Activated B cell treated with CpG ODN at 0.5 μM for 24 hours (primary cell): Measurements from ENCODE around the gene ARMC12. TPM values are rescaled to one million over a fixed set of nuclear protein-coding genes. Genes with fewer than 3 reads are reported as not detected.
"Not testable (repeated sequence)": the region's sequence is repeated elsewhere in the genome, so short reads cannot be mapped to it uniquely, and the experiment has no call there.

Experiments
- ATAC-seq: fragments of 200-7000 bp; cut with Tn5 transposase; one replicate; pipeline ENCODE4 v1.10.0; 2021; ENCODE audit warnings: low read depth, mild to moderate bottlenecking, moderate library complexity
- CTCF ChIA-PET: fragments of 350-600 bp; sonication (Branson Sonifier 250); formaldehyde crosslinking; loops from one replicate; lab custom pipeline; 2021; ENCODE audit warnings: antibody characterized with exemption; lab: Charles Lee
- POLR2A ChIA-PET: fragments of 350-600 bp; sonication (Branson Sonifier 250); formaldehyde crosslinking; loops from one replicate; lab custom pipeline; 2021; ENCODE audit warnings: antibody characterized with exemption; lab: Charles Lee
- DNase-seq: peaks from one replicate; pipeline ENCODE4 v3.0.0; 2022
- H3K27ac Mint-ChIP-seq: one replicate; pipeline ENCODE4 v1.8.0; 2020; ENCODE audit warnings: mixed read lengths
- H3K27me3 Mint-ChIP-seq: one replicate; pipeline ENCODE4 v1.8.0; 2021; ENCODE audit warnings: mixed read lengths
- H3K36me3 Mint-ChIP-seq: one replicate; pipeline ENCODE4 v1.8.0; 2021; ENCODE audit warnings: low read depth, mixed read lengths
- H3K4me1 Mint-ChIP-seq: one replicate; pipeline ENCODE4 v1.8.0; 2021; ENCODE audit warnings: mixed read lengths
- H3K4me3 Mint-ChIP-seq: one replicate; pipeline ENCODE4 v1.8.0; 2020; ENCODE audit warnings: mild to moderate bottlenecking, mixed read lengths
- H3K9me3 Mint-ChIP-seq: one replicate; pipeline ENCODE4 v1.8.0; 2020; ENCODE audit warnings: mixed read lengths
- intact Hi-C: fragments of 100-400 bp; cut with micrococcal nuclease; formaldehyde crosslinking; loops from one replicate; pipeline ENCODE4 v1.15.1; 2024
- total RNA-seq: library from RNA; stranded (reverse); gene quantifications from 2 replicates; pipeline ENCODE4 v1.2.3, GENCODE V29; 2022
- TF ChIP-seq, protein P1 (sequence below): fragments of 200-600 bp; IDR thresholded peaks from one replicate; pipeline ENCODE4 v1.8.0; 2022; ENCODE audit warnings: antibody characterized with exemption, mild to moderate bottlenecking

ARMC12 gene, protein sequence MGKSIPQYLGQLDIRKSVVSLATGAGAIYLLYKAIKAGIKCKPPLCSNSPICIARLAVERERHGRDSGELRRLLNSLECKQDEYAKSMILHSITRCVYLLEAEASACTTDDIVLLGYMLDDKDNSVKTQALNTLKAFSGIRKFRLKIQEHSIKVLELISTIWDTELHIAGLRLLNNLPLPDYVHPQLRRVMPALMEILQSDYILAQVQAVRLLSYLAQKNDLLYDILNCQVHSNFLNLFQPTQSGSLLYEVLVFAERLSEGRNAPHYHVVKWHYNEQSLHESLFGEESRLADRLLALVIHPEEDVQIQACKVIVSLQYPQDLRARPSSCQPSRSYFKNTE
- 0.89 and 1.1 TPM in 2 replicates for total RNA-seq

DNA sequence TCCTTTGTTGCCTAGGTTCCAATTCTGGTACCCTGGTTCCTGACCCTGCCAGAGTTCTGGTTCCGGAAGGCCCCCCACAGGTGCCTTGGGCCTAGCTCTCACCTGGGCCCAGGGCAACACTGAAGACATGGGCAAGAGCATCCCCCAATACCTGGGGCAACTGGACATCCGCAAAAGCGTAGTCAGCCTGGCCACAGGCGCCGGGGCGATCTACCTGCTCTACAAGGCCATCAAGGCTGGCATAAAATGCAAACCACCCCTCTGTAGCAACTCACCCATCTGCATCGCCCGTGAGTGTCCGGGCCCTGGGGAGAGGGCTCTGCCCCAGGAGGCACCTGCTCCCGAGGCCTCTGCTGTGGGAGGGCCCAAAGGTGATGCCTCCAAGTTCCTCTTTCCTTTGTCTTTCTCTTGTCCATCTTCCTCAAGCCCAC is at the start of gene ARMC12:
Gene ARMC12 (plus strand): TSS at position 51 of the 431 bp plus-strand sequence. CDS start 77 bp downstream, at position 128.
- TF ChIP-seq, protein P1, sequence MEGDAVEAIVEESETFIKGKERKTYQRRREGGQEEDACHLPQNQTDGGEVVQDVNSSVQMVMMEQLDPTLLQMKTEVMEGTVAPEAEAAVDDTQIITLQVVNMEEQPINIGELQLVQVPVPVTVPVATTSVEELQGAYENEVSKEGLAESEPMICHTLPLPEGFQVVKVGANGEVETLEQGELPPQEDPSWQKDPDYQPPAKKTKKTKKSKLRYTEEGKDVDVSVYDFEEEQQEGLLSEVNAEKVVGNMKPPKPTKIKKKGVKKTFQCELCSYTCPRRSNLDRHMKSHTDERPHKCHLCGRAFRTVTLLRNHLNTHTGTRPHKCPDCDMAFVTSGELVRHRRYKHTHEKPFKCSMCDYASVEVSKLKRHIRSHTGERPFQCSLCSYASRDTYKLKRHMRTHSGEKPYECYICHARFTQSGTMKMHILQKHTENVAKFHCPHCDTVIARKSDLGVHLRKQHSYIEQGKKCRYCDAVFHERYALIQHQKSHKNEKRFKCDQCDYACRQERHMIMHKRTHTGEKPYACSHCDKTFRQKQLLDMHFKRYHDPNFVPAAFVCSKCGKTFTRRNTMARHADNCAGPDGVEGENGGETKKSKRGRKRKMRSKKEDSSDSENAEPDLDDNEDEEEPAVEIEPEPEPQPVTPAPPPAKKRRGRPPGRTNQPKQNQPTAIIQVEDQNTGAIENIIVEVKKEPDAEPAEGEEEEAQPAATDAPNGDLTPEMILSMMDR, result no peak
- H3K4me1 Mint-ChIP-seq, result peaks cover 30% of the 10 kb centered on the region
- POLR2A ChIA-PET, result interaction anchor here (0.5 to 1.0 kb wide), 3 partner anchors 263 to 388 kb away, joined by 3 read pairs; no protein-coding TSS in a partner anchor
- no peaks in the 10 kb centered on the region for H3K36me3 Mint-ChIP-seq
- DNase-seq (no peak), ATAC-seq (peak; percentile 7)
- H3K27ac Mint-ChIP-seq, result peak within 1 kb of the TSS; percentile 63
- intact Hi-C loops, result loop anchor here (1.0 to 5.0 kb wide), 8 partner anchors 50 to 443 kb away; partner anchors contain the start of genes DEF6 and RPL10A
- H3K27me3 Mint-ChIP-seq, result no peaks in the 10 kb centered on the region
- H3K4me3 Mint-ChIP-seq, result no peak within 1 kb of the TSS
- no peaks in the 10 kb centered on the region for H3K9me3 Mint-ChIP-seq
- CTCF ChIA-PET, result interaction anchor here (0.6 to 5.8 kb wide), 34 partner anchors 9 to 439 kb away, joined by 3 to 177 read pairs (median 6); partner anchors contain the start of gene DEF6

DNA sequence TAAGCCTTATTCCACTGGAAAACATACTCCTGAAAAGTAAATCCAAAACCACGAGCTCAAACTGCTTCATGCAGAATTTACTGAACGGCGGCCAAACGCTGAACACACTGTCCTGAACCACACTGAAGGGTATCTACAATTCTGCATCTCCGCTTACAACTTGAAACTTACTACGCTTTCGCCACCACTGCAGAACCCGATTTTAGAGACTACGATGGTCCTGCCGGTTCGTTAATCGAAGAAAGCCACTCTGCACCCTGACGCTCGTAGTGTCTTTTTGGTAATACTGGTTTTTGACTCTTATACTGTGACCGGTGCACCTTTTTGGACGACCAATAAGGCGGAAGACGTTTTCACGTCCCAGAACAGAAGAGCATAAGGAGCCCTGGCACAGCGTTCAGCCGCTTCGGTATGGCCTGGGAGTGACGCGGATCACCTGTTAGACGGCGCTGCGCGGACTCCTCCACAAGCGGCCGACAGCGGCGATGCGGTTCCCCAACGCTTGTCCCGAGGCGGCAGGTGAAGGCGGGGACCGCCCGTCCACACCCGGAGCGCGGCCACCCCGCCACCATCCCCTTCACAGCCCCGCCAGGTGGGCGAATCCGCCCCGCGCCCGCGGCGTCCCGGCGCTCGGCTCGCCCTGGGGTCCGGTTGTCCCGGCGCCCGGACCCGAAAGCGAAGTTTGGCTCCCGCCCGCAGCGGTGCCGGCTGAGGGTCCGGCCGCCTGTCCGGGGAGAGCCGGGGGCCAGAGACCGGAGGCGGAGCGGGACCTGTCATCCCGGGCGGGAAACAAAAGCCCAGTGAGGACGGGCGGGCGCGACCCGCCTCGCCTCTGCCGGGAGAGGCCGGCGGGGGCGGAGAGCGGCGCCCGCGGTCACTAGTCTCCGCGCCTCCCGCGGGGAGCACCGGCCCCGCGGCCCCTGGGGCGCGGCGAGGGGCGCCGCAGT is 48.9 kb upstream of the ARMC12 start:
- ChIA-PET POLR2A (interaction anchor here (0.6 to 2.0 kb wide), 7 partner anchors 18 to 164 kb away, joined by 3 to 11 read pairs (median 4); no protein-coding TSS in a partner anchor), CTCF (interaction anchor here (1.2 to 1.8 kb wide), 4 partner anchors 19 to 86 kb away, joined by 3 to 10 read pairs (median 4); partner anchors contain the start of gene ARMC12)
- DNase-seq, result peak; percentile 60
- Mint-ChIP-seq H3K36me3 (peaks cover 4% of the 10 kb centered on the region), H3K27ac (peak overlapping the region; percentile 87), H3K4me1 (peaks cover 21% of the 10 kb centered on the region), H3K9me3 (no peaks in the 10 kb centered on the region), H3K27me3 (no peaks in the 10 kb centered on the region), H3K4me3 (peak overlapping the region; percentile 93)
- peak; percentile 40 for ATAC-seq
- intact Hi-C loops, result loop anchor here (1.0 to 5.0 kb wide), 6 partner anchors 19 to 801 kb away; partner anchors contain the start of genes ANKS1A and TAF11
- TF ChIP-seq, protein P1, result no peak

DNA sequence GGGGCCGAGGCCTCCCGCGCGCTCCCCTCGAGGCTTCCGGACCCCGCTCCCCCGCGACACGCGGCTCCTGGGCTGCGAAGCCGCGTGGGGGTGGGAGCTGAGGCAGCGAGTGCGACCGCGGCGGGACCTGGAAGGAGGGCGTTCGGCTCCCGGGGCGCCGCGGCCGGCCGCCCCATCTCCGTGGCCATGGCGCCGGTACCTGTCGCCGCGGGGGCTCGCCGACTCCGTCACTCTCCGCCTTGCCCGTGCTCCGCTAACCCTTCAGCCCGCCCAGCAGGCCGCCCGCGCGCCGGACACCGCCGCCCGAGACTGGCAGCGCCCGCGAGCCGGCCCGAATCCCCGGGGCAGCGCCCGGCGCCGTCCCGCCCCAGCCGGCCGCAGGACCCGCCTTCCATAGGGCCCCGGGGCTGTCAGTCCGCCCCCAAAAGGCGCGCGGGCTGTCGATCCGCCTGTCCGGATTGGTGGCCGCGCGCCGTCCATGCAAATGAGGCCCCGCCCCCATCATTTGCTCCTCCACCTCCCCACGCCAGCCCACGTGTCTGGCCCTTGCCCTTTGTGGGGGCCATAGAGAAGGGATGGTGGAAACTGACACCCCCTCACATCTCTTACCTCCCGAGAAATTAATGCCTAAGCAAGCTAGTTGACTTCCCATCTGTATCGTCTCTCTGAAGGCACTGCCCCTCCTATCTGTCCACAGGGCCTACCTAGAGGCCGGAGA is 48.1 kb upstream of the ARMC12 start, which contains the start of gene FKBP5:
Gene FKBP5 (minus strand): TSS at position 311 of the 718 bp plus-strand sequence. CDS start 46,091 bp downstream, outside the sequence.
- Mint-ChIP-seq H3K4me3 (peak within 1 kb of the TSS; percentile 93), H3K9me3 (no peaks in the 10 kb centered on the region), H3K27ac (peak within 1 kb of the TSS; percentile 87), H3K36me3 (peaks cover 4% of the 10 kb centered on the region), H3K27me3 (no peaks in the 10 kb centered on the region), H3K4me1 (peaks cover 21% of the 10 kb centered on the region)
- ChIA-PET POLR2A (interaction anchor here (0.9 to 2.0 kb wide), 4 partner anchors 16 to 45 kb away, joined by 3 to 6 read pairs (median 4); no protein-coding TSS in a partner anchor), CTCF (no interaction called here)
- intact Hi-C loops, result loop anchor here (1.0 to 5.0 kb wide), 5 partner anchors 20 to 801 kb away; partner anchors contain the start of genes ANKS1A and TAF11
- DNase-seq (peak; percentile 86), ATAC-seq (peak; percentile 96)
- TF ChIP-seq, protein P1, result no peak

DNA sequence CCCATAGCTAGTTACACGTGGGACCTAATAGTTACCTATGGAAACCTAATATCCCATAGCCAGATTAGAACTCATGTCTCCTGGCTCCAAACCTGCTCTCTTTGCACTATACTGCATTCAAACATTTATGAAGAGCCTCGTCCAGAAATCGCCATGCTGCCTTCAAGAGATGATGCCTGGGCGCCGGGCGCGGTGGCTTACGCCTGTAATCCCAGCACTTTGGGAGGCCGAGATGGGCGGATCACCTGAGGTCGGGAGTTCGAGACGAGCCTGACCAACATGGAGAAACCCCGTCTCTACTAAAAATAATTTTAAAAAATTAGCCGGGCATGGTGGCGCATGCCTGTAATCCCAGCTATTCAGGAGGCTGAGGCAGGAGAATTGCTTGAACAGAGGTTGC is 46.8 kb upstream of the ARMC12 start:
- H3K27ac Mint-ChIP-seq, intact Hi-C loops, H3K27me3 Mint-ChIP-seq, DNase-seq, H3K36me3 Mint-ChIP-seq, ATAC-seq, H3K9me3 Mint-ChIP-seq, CTCF ChIA-PET: not testable (repeated sequence)
- POLR2A ChIA-PET, result interaction anchor here (1.7 to 2.0 kb wide), 2 partner anchors 42 to 44 kb away, joined by 4 to 6 read pairs; no protein-coding TSS in a partner anchor
- H3K4me3 Mint-ChIP-seq, result peak overlapping the region; percentile 24
- peaks cover 21% of the 10 kb centered on the region for H3K4me1 Mint-ChIP-seq
